Neural cell (in vitro differentiated cells): ENCODE data around the gene MAPK11.

Experiments
- CTCF ChIP-seq: fragments of 450-650 bp; IDR thresholded peaks from 2 replicates; pipeline ENCODE4 v1.5.1; 2014; ENCODE audit warnings: antibody characterized with exemption, mild to moderate bottlenecking, moderate library complexity; ENCODE audit not compliant: poor library complexity, severe bottlenecking
- POLR2AphosphoS5 ChIP-seq: IDR thresholded peaks from 2 replicates; pipeline ENCODE4 v1.6.1; 2012

GRCh38 chr22:50220603-50221409 lies 49.4 kb downstream of the MAPK11 start:
- TF ChIP-seq CTCF (no peak), POLR2AphosphoS5 (no peak)
